ENCODE measurements around the gene SPTLC3. TPM values are rescaled to one million over a fixed set of nuclear protein-coding genes. Genes with fewer than 3 reads are reported as not detected.

The SPTLC3 gene
- total RNA-seq, 2 experiments from 2014 or later: not detected

DNA sequence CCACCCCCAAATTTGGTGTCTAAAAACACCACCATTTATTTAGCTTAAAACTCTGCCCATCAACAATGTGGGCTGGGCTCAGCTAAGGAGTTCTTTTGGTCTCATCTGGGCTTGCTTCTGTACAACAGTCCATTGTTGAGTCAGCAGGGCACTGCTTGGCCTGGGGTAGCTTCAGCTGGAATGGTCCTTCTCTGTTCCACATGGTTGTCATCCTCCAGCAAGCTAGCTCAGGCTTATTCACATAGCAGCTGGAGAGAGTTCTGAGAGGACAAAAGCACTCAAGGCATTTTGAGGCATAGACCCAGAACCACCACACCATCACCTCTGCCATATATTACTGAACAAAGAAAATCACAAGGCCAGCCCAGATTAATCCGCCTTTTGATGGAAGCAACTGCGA, 116.7 kb downstream of the SPTLC3 start:
- H3K27ac Mint-ChIP-seq: no peak overlapping the region
- POLR2A ChIA-PET: no interaction called here
- CTCF ChIA-PET: no interaction called here

DNA sequence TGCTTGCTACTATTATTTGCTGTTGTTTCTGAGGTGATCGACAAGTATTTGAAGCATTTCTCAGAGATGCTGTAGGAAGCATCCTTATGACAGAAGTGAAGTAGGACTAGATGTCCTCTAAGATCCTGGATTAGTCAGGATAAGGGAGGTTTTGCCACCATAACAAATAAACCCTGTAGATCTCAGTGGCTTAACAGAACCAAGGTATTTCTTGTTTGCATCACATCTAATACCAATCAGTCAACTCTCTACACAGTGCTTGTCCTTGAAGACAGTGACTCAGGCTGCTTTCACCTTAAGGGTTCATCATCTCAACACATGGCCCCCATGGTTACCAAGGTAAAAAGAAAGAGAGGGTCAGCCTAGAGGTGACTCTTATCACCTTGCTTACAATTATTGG, 119.4 kb downstream of the SPTLC3 start:
- POLR2A ChIA-PET: no interaction called here
- CTCF ChIA-PET: no interaction called here
- H3K4me3 Mint-ChIP-seq: no peak overlapping the region
- no peak for DNase-seq
- no peaks in the 10 kb centered on the region for H3K9me3 Mint-ChIP-seq
- no peak overlapping the region for H3K27ac Mint-ChIP-seq
- no peaks in the 10 kb centered on the region for H3K36me3 Mint-ChIP-seq (ENCODE audit: low read depth)
- no peaks in the 10 kb centered on the region for H3K27me3 Mint-ChIP-seq
- no peaks in the 10 kb centered on the region for H3K4me1 Mint-ChIP-seq

More for the DNA sequence above, 116.7 kb downstream of the SPTLC3 start:
- H3K4me3 Mint-ChIP-seq: no peak overlapping the region
- H3K9me3 Mint-ChIP-seq: no peaks in the 10 kb centered on the region
- H3K4me1 Mint-ChIP-seq: no peaks in the 10 kb centered on the region
- H3K36me3 Mint-ChIP-seq (ENCODE audit: low read depth): no peaks in the 10 kb centered on the region
- no peak for DNase-seq
- no peaks in the 10 kb centered on the region for H3K27me3 Mint-ChIP-seq

DNA sequence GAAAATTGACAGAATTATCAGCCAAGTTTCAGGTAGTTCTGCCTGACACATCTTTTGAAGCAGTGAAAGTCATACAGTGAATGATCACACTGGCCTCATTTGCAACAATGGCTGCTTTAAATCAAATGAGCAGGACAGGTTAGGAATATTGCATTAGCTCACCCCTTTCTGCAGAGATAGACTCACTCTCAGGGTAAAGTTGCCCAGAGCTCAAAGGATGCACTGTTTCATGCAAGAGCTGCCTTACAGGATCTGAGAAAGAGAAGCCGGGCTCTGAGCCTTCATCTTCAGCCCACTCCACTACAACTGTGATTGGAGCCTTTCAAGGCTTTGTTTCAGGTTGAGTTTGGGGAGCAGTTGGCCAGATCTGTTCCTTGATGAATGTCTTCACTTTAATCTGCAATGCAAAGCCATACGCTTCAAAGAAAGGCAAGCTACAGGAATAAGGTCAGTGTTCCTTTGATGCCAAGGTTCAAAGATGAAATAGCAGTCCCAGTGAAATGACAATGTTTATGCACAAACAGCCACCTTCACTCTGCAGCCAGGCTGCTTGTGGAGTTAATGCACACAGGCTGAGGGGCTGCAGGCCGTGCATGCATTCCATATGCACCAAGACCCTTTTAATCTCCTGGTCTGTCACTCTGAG, 121.4 kb downstream of the SPTLC3 start:
- CTCF ChIA-PET: no interaction called here
- DNase-seq: no peak
- POLR2A ChIA-PET: no interaction called here
- Mint-ChIP-seq H3K9me3 (no peaks in the 10 kb centered on the region), H3K27ac (no peak overlapping the region), H3K36me3 (ENCODE audit: low read depth) (no peaks in the 10 kb centered on the region), H3K4me1 (no peaks in the 10 kb centered on the region), H3K4me3 (no peak overlapping the region), H3K27me3 (no peaks in the 10 kb centered on the region)

DNA sequence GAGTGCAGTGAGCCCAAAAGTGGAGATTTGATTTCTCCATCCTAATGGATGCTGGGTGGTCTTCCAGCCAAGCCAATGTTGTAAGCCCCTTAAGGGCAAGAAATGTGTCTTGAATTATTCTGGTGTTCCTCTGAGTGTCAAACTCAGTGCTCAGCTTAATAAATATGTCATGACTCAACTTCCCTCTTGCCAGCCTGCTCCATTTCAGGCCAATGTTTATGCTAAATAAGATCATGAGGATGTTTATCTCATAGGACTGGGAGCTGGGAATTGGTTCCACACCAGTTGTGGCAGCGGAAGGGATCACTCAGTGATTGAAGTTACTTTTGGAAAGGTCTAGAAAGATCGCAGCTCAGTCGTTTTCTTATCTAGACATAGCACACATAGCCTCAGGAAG, 121.9 kb downstream of the SPTLC3 start:
- Mint-ChIP-seq H3K27me3 (no peaks in the 10 kb centered on the region), H3K4me3 (no peak overlapping the region), H3K9me3 (no peaks in the 10 kb centered on the region), H3K4me1 (no peaks in the 10 kb centered on the region), H3K27ac (no peak overlapping the region), H3K36me3 (ENCODE audit: low read depth) (no peaks in the 10 kb centered on the region)
- CTCF ChIA-PET: no interaction called here
- POLR2A ChIA-PET: no interaction called here
- DNase-seq: no peak

DNA sequence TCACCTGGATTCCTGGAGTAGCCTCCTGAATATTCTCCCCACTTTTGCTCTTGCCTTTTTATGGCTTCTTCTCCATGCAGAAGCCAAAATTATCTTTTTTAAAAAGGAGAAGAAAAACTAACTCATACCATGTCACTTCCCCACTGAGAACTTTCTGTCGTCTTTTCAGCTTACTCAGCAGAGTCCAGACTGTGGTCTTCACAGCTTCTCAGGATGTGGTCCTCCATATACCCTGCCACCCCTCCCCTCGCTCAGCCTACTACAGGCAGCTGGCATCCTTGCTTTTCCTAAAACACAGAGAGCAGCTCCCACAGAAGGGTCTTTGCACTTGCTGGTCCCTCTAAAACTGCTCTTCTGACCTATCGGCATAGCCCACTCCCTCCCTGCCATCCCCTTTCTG, 122.9 kb downstream of the SPTLC3 start:
- H3K4me1 Mint-ChIP-seq: no peaks in the 10 kb centered on the region
- no peak for DNase-seq
- CTCF ChIA-PET: no interaction called here
- no peaks in the 10 kb centered on the region for H3K36me3 Mint-ChIP-seq (ENCODE audit: low read depth)
- POLR2A ChIA-PET: no interaction called here
- no peaks in the 10 kb centered on the region for H3K27me3 Mint-ChIP-seq
- no peak overlapping the region for H3K27ac Mint-ChIP-seq
- no peaks in the 10 kb centered on the region for H3K9me3 Mint-ChIP-seq
- H3K4me3 Mint-ChIP-seq: no peak overlapping the region

DNA sequence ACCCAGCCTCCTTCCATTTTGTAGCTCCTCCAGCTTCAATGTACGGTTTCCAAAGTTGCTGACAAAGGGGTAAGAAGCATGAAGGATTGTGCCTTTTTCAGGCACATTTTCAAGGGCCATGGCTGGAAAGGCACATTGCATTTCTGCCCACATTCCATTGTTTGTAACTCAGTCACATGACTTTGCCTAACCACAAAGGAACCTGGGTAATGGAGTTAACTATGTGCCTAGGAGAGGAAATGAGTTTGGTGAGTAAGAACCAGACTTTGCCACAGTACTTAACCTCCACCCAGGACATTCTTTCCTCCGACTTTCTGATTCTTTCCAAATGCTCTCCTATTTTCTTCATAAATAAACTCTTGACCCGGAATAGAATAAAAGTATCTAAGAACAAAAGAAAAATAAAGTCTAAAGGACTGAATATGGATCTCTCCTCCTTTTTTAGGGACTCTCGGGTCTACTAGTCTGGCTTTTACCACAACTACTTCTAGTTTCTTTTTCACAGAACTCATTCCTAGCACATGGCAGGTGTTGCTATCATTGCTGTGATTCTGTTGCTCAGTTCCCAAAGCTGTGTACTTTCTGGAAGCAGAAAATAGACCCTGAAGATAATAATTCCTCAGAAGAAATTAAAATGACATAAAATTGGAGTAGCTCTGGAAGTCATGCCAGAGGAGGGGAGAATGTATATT, 130.8 kb downstream of the SPTLC3 start:
- H3K9me3 Mint-ChIP-seq: no peaks in the 10 kb centered on the region
- ChIA-PET POLR2A (no interaction called here), CTCF (no interaction called here)
- DNase-seq: no peak
- H3K4me1 Mint-ChIP-seq: peaks cover 8% of the 10 kb centered on the region
- H3K27me3 Mint-ChIP-seq: peaks cover 4% of the 10 kb centered on the region
- no peak overlapping the region for H3K4me3 Mint-ChIP-seq
- H3K36me3 Mint-ChIP-seq (ENCODE audit: low read depth): no peaks in the 10 kb centered on the region
- H3K27ac Mint-ChIP-seq: no peak overlapping the region

DNA sequence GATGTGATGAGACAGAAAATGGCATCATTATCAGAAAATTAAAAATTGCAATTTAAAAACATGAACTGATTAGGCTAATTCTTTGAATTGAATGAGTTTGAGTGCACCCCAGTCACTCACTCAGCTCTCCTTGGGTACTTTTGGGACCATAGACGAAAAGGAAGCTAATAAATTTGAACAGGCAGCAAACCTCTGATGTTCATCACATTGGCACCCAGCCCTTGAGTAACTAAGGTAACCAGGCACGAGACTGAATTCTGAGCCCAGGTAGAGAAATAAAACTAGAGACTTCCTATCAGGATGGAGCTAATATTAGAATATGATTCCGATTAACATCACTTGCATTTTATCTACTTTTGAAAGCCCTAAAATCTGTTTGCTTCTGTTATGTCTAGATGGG, 131.4 kb downstream of the SPTLC3 start:
- H3K36me3 Mint-ChIP-seq (ENCODE audit: low read depth): no peaks in the 10 kb centered on the region
- no peaks in the 10 kb centered on the region for H3K9me3 Mint-ChIP-seq
- H3K27me3 Mint-ChIP-seq: peaks cover 4% of the 10 kb centered on the region
- ChIA-PET CTCF (no interaction called here), POLR2A (no interaction called here)
- DNase-seq: no peak
- H3K4me3 Mint-ChIP-seq: no peak overlapping the region
- H3K27ac Mint-ChIP-seq: no peak overlapping the region
- H3K4me1 Mint-ChIP-seq: peaks cover 8% of the 10 kb centered on the region

GRCh38 chr20:13140775-13141174, 132.0 kb downstream of the SPTLC3 start:
- CTCF ChIA-PET: no interaction called here
- peaks cover 8% of the 10 kb centered on the region for H3K4me1 Mint-ChIP-seq
- H3K4me3 Mint-ChIP-seq: no peak overlapping the region
- H3K27ac Mint-ChIP-seq: no peak overlapping the region
- POLR2A ChIA-PET: no interaction called here
- H3K27me3 Mint-ChIP-seq: peaks cover 4% of the 10 kb centered on the region
- H3K36me3 Mint-ChIP-seq (ENCODE audit: low read depth): no peaks in the 10 kb centered on the region
- H3K9me3 Mint-ChIP-seq: no peaks in the 10 kb centered on the region
- DNase-seq: no peak

DNA sequence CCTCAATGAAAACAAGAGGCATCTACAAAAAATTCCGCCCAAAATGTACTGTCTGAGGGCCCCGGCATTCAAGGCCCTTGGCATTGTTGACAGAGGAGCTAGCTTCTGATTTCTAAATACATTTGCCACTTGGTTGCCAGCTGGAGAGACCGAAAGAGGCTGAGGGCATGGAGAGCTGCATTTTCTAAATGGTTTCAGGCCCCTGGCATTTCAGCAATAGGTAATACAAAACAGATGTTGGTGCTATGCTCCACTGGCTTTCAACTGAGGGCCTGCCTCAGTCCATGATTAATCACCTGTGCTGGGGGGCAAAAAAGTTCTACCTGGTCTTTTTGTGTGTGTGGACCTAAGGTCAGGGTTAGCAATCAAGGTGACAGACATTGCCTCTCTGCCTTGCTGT, 132.8 kb downstream of the SPTLC3 start:
- H3K4me3 Mint-ChIP-seq: no peak overlapping the region
- H3K4me1 Mint-ChIP-seq: peaks cover 8% of the 10 kb centered on the region
- peaks cover 6% of the 10 kb centered on the region for H3K27me3 Mint-ChIP-seq
- CTCF ChIA-PET: no interaction called here
- H3K27ac Mint-ChIP-seq: no peak overlapping the region
- no peaks in the 10 kb centered on the region for H3K9me3 Mint-ChIP-seq
- POLR2A ChIA-PET: no interaction called here
- H3K36me3 Mint-ChIP-seq (ENCODE audit: low read depth): no peaks in the 10 kb centered on the region
- DNase-seq: no peak

DNA sequence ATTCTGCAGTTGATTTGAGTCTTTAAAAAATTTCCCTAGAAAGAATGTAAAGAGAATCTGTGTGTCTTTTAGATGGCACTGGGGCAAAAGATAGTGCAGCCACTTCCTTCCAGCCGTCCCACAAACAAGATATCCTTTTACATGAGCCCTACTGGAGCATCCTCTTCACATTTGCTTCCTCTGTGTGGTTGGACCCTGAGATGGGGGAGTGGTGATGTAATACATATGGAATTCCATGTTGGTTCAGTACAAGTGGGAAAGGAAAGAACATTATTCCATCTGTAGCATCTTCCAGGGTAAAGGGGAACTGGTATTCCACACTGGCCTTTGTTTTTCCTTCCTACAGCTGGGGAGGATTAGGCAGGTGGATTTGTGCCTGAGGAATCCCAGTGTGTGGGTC, 133.4 kb downstream of the SPTLC3 start:
- DNase-seq: no peak
- peaks cover 8% of the 10 kb centered on the region for H3K4me1 Mint-ChIP-seq
- ChIA-PET CTCF (no interaction called here), POLR2A (no interaction called here)
- H3K4me3 Mint-ChIP-seq: no peak overlapping the region
- H3K9me3 Mint-ChIP-seq: no peaks in the 10 kb centered on the region
- peaks cover 6% of the 10 kb centered on the region for H3K27me3 Mint-ChIP-seq
- no peaks in the 10 kb centered on the region for H3K36me3 Mint-ChIP-seq (ENCODE audit: low read depth)
- no peak overlapping the region for H3K27ac Mint-ChIP-seq

DNA sequence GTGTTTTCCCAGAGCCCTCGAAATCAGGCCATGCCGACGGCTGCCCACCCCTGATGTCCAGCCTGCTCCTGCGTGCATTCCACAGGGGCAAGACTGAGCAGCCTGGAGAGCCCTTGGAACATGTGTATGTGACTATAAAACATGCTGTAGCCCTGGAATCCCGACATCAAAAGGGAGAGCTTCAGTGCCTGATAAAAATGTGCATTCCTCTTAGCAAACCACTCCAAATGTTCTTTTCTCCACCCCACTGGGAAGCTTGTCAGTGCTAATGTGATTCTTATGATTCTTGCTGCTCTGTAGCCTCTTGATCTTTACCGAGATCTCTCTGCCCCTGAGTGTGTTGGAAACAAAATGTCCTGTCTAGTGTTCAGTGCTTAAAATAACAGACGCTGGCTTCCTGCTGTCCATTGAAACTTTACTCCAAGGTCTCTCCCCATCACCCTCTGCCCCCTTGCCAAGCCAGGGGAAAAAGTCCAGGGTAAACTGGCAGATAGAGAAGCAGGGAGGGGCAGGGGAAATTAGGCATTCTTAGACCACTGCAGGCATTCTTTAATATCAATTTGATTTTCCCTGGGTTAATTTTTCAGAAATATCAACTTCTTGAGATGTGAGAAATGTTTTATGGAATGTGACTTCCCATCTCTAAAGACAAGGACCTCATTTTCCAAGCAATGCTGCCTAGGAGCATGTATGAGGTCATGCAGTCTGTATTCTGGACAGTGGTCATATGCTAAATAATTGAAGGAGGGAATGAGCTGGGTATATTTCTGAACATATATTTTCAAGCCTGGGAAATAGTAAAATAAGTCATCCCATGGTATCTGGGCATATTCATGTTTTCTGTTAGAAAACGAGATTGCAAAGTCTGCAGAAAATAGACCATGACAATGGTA, 138.5 kb downstream of the SPTLC3 start:
- CTCF ChIA-PET: no interaction called here

DNA sequence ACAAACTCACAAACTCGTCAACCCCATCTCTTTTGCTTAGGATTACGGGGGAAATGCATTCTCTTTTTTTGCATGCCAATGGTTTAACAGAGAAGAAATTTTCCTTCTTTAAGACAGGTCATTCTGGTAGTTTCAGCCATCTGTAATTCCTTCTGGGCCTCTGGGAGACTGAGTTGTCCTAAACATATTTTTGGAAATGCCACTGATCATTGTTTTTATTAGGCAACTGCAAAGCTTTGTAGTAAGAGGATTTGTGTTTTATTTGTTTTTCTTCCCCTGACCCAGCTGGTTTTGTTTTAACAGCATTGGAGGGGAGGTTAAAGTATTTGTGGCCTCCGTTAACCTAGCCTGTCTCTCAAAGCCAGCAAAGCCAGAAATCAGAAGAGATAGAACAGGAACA, 139.2 kb downstream of the SPTLC3 start:
- Mint-ChIP-seq H3K4me1 (no peaks in the 10 kb centered on the region), H3K36me3 (ENCODE audit: low read depth) (no peaks in the 10 kb centered on the region), H3K9me3 (no peaks in the 10 kb centered on the region), H3K27ac (no peak overlapping the region), H3K4me3 (no peak overlapping the region), H3K27me3 (peaks cover 11% of the 10 kb centered on the region)
- POLR2A ChIA-PET: no interaction called here
- CTCF ChIA-PET: no interaction called here
- DNase-seq: no peak

More for the DNA sequence above, 138.5 kb downstream of the SPTLC3 start:
- Mint-ChIP-seq H3K9me3 (no peaks in the 10 kb centered on the region), H3K36me3 (ENCODE audit: low read depth) (no peaks in the 10 kb centered on the region), H3K4me1 (no peaks in the 10 kb centered on the region), H3K27me3 (peaks cover 11% of the 10 kb centered on the region), H3K27ac (no peak overlapping the region), H3K4me3 (no peak overlapping the region)
- no peak for DNase-seq
- POLR2A ChIA-PET: no interaction called here

- CTCF ChIA-PET: no interaction called here
- H3K27me3 Mint-ChIP-seq: peaks cover 11% of the 10 kb centered on the region
- H3K4me1 Mint-ChIP-seq: no peaks in the 10 kb centered on the region
- H3K36me3 Mint-ChIP-seq (ENCODE audit: low read depth): no peaks in the 10 kb centered on the region
- no peak overlapping the region for H3K4me3 Mint-ChIP-seq
- H3K9me3 Mint-ChIP-seq: no peaks in the 10 kb centered on the region
- POLR2A ChIA-PET: no interaction called here
- DNase-seq: no peak
- no peak overlapping the region for H3K27ac Mint-ChIP-seq
Observed at GRCh38 chr20:13148402-13148801, 139.6 kb downstream of the SPTLC3 start.

- no peaks in the 10 kb centered on the region for H3K9me3 Mint-ChIP-seq
- peaks cover 11% of the 10 kb centered on the region for H3K27me3 Mint-ChIP-seq
- no peaks in the 10 kb centered on the region for H3K4me1 Mint-ChIP-seq
- H3K27ac Mint-ChIP-seq: no peak overlapping the region
- ChIA-PET POLR2A (no interaction called here), CTCF (no interaction called here)
- no peak for DNase-seq
- H3K36me3 Mint-ChIP-seq (ENCODE audit: low read depth): no peaks in the 10 kb centered on the region
- no peak overlapping the region for H3K4me3 Mint-ChIP-seq
Observed at GRCh38 chr20:13148961-13149360, 140.2 kb downstream of the SPTLC3 start.
